ENCODE data around the gene ADARB2.

ADARB2 gene

GRCh38 chr10:1316121-1316808, 421.1 kb downstream of the ADARB2 start:
- Histone ChIP-seq H3K4me1 (ENCODE audit: control insufficient read depth, low read length) (no peaks in the 10 kb centered on the region), H3K4me3 (ENCODE audit: low read length) (no peak overlapping the region), H3K9me3 (ENCODE audit: control insufficient read depth, insufficient read depth, low read length) (no peaks in the 10 kb centered on the region), H3F3A (ENCODE audit: control insufficient read depth, insufficient read depth) (no peaks in the 10 kb centered on the region), H4K20me1 (ENCODE audit: control insufficient read depth, insufficient read depth, low read depth, low read length) (no peaks in the 10 kb centered on the region), H3K9me2 (replicated peaks; ENCODE audit: control insufficient read depth, low read length) (no peaks in the 10 kb centered on the region), H3K36me3 (ENCODE audit: control insufficient read depth, low read length) (no peaks in the 10 kb centered on the region), H3K4me2 (ENCODE audit: low read length) (no peak overlapping the region), H3K27ac (ENCODE audit: low read depth, low read length) (no peak overlapping the region), H3K27me3 (ENCODE audit: control insufficient read depth, low read length) (no peaks in the 10 kb centered on the region), H3K79me2 (ENCODE audit: control insufficient read depth, low read length) (no peaks in the 10 kb centered on the region)
- TF ChIP-seq EZH2phosphoT487 (IDR thresholded peaks at IDR 0.05; ENCODE audit: borderline replicate concordance, low read length) (no peak), CTCF (IDR thresholded peaks at IDR 0.05; ENCODE audit: low read depth, low read length, poor library complexity, severe bottlenecking) (no peak)

GRCh38 chr10:1315178-1315577, 422.1 kb downstream of the ADARB2 start:
- Histone ChIP-seq H3K27ac (ENCODE audit: low read depth, low read length) (no peak overlapping the region), H3K4me2 (ENCODE audit: low read length) (no peak overlapping the region), H3K4me1 (ENCODE audit: control insufficient read depth, low read length) (no peaks in the 10 kb centered on the region), H3K9me2 (replicated peaks; ENCODE audit: control insufficient read depth, low read length) (no peaks in the 10 kb centered on the region), H3K9me3 (ENCODE audit: control insufficient read depth, insufficient read depth, low read length) (no peaks in the 10 kb centered on the region), H3K27me3 (ENCODE audit: control insufficient read depth, low read length) (no peaks in the 10 kb centered on the region), H3K36me3 (ENCODE audit: control insufficient read depth, low read length) (no peaks in the 10 kb centered on the region), H3K4me3 (ENCODE audit: low read length) (no peak overlapping the region), H3F3A (ENCODE audit: control insufficient read depth, insufficient read depth) (no peaks in the 10 kb centered on the region), H4K20me1 (ENCODE audit: control insufficient read depth, insufficient read depth, low read depth, low read length) (no peaks in the 10 kb centered on the region), H3K79me2 (ENCODE audit: control insufficient read depth, low read length) (no peaks in the 10 kb centered on the region)
- TF ChIP-seq EZH2phosphoT487 (IDR thresholded peaks at IDR 0.05; ENCODE audit: borderline replicate concordance, low read length) (no peak), CTCF (IDR thresholded peaks at IDR 0.05; ENCODE audit: low read depth, low read length, poor library complexity, severe bottlenecking) (no peak)

- H3K36me3 ChIP-seq (ENCODE audit: control insufficient read depth, low read length) = no peaks in the 10 kb centered on the region
- H3K27ac ChIP-seq (ENCODE audit: low read depth, low read length) = no peak overlapping the region
- no peaks in the 10 kb centered on the region for H3K9me2 ChIP-seq (replicated peaks; ENCODE audit: control insufficient read depth, low read length)
- no peaks in the 10 kb centered on the region for H3K4me1 ChIP-seq (ENCODE audit: control insufficient read depth, low read length)
- H4K20me1 ChIP-seq (ENCODE audit: control insufficient read depth, insufficient read depth, low read depth, low read length) = no peaks in the 10 kb centered on the region
- H3K9me3 ChIP-seq (ENCODE audit: control insufficient read depth, insufficient read depth, low read length) = no peaks in the 10 kb centered on the region
- no peaks in the 10 kb centered on the region for H3K27me3 ChIP-seq (ENCODE audit: control insufficient read depth, low read length)
- no peaks in the 10 kb centered on the region for H3K79me2 ChIP-seq (ENCODE audit: control insufficient read depth, low read length)
- TF ChIP-seq EZH2phosphoT487 (IDR thresholded peaks at IDR 0.05; ENCODE audit: borderline replicate concordance, low read length) (no peak), CTCF (IDR thresholded peaks at IDR 0.05; ENCODE audit: low read depth, low read length, poor library complexity, severe bottlenecking) (no peak)
- no peak overlapping the region for H3K4me2 ChIP-seq (ENCODE audit: low read length)
- H3K4me3 ChIP-seq (ENCODE audit: low read length) = no peak overlapping the region
- no peaks in the 10 kb centered on the region for H3F3A ChIP-seq (ENCODE audit: control insufficient read depth, insufficient read depth)
These were observed 425.6 kb downstream of the ADARB2 start for GRCh38 chr10:1311726-1312125.

All from DOHH2 (cell line).